Peyer's patch (tissue), 4 donors: Measurements from ENCODE around the gene NEB.

Experiments used
- POLR2A ChIP-seq, 2 donors: fragments of 450-650 bp; IDR thresholded peaks; one replicate each; pipeline ENCODE4 v1.5.1; 2017; ENCODE audit warnings: antibody characterized with exemption in 2 of 2, mild to moderate bottlenecking in 2 of 2, moderate library complexity in 2 of 2
- TF ChIP-seq, protein P1 (sequence below), 6 experiments: fragments of 450-650 bp in 4 of 6; fragments of 200-600 bp in 2 of 6; sonication (generic) in 1 of 6; IDR thresholded peaks; one replicate each; pipeline ENCODE4 v1.5.1; 2017 to 2019; ENCODE audit warnings: antibody characterized with exemption in 6 of 6, mild to moderate bottlenecking in 3 of 6, moderate library complexity in 1 of 6

DNA sequence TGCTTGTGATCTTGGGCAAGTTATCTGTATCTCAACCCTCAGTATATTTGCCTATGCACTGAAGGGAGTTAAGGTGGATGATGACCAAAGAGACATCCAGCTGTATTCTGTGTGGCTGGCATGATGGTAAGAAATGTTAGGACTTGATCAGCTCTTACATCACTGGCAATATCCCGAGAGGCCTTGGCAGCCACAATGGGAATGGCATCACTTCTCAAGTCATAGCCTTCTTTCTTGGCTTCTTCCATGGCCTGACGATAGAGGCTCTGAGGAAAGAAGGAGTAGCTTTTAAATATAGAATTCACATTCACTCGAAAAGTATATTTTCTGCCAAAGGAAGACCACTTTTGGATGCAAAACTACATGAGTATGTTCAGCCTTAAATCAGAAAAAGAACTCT lies 113.5 kb downstream of the NEB start:
- TF ChIP-seq, protein P1, sequence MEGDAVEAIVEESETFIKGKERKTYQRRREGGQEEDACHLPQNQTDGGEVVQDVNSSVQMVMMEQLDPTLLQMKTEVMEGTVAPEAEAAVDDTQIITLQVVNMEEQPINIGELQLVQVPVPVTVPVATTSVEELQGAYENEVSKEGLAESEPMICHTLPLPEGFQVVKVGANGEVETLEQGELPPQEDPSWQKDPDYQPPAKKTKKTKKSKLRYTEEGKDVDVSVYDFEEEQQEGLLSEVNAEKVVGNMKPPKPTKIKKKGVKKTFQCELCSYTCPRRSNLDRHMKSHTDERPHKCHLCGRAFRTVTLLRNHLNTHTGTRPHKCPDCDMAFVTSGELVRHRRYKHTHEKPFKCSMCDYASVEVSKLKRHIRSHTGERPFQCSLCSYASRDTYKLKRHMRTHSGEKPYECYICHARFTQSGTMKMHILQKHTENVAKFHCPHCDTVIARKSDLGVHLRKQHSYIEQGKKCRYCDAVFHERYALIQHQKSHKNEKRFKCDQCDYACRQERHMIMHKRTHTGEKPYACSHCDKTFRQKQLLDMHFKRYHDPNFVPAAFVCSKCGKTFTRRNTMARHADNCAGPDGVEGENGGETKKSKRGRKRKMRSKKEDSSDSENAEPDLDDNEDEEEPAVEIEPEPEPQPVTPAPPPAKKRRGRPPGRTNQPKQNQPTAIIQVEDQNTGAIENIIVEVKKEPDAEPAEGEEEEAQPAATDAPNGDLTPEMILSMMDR (IDR thresholded peaks at IDR 0.05), result no peak
- no peak for TF ChIP-seq POLR2A (IDR thresholded peaks at IDR 0.05)
